Kidney (tissue), 14 donors: ENCODE measurements around the gene TEAD1. TPM values are rescaled to one million over a fixed set of nuclear protein-coding genes. Genes with fewer than 3 reads are reported as not detected.

Experiments used
- DNase-seq, 5 donors: peaks; one replicate each; pipeline ENCODE4 v3.0.0-alpha.2; 2013 to 2020
- FAIRE-seq: peaks from 2 replicates; lab custom pipeline; 2012; peaks lifted over from hg19 to GRCh38; lab: Jason Lieb, UNC
- H3K27ac ChIP-seq, 2 donors: one replicate each; pipeline ENCODE4 v1.7.0; 2013; ENCODE audit warnings: low read depth in 2 of 2, low read length in 2 of 2, inconsistent platforms in 1 of 2
- H3K27me3 ChIP-seq: one replicate; pipeline ENCODE4 v1.7.1; 2013; ENCODE audit warnings: low read length, inconsistent platforms; ENCODE audit not compliant: control insufficient read depth, insufficient read depth
- H3K36me3 ChIP-seq, 3 donors: one replicate each; pipeline versions ENCODE4 v1.7.0 to v1.7.1; 2013; ENCODE audit warnings: low read length in 3 of 3, control low read depth in 1 of 3, inconsistent platforms in 1 of 3; ENCODE audit not compliant: insufficient read depth in 3 of 3, control insufficient read depth in 2 of 3
- H3K4me1 ChIP-seq, 3 donors: one replicate each; pipeline versions ENCODE4 v1.7.0 to v1.7.1; 2013; ENCODE audit warnings: low read length in 3 of 3, inconsistent platforms in 1 of 3, low read depth in 1 of 3; ENCODE audit not compliant: control insufficient read depth in 2 of 3, insufficient read depth in 2 of 3
- H3K4me3 ChIP-seq, 3 donors: one replicate each; pipeline versions ENCODE4 v1.7.0 to v1.8.1; 2013; ENCODE audit warnings: low read length in 3 of 3, control low read depth in 1 of 3, inconsistent platforms in 1 of 3
- H3K9ac ChIP-seq, 3 donors: one replicate each; pipeline versions ENCODE4 v1.7.0 to v1.7.1; 2013; ENCODE audit warnings: low read length in 3 of 3, control low read depth in 1 of 3, inconsistent platforms in 1 of 3
- H3K9me3 ChIP-seq, 3 donors: one replicate each; pipeline versions ENCODE4 v1.7.0 to v1.7.1; 2013; ENCODE audit warnings: low read length in 3 of 3, control low read depth in 1 of 3, inconsistent platforms in 1 of 3; ENCODE audit not compliant: control insufficient read depth in 2 of 3, insufficient read depth in 1 of 3
- intact Hi-C: fragments of 100-400 bp; cut with DNase I; formaldehyde crosslinking; loops from one replicate; pipeline ENCODE4 v1.11.1; 2022
- polyA plus RNA-seq: library from polyadenylated mRNA; stranded (reverse); fragments of 350-450 nt; fragmentation: Illumina TruSeq; extraction: RNeasy Lipid Tissue Mini Kit (QIAGEN cat#74804); gene quantifications from one replicate; pipeline ENCODE4 v1.2.3, GENCODE V29; 2014; ENCODE audit warnings: low read depth, low replicate concordance; ENCODE audit not compliant: insufficient read depth
- total RNA-seq: library from RNA; stranded (reverse); fragmentation: NEBNext Ultra II Directional; extraction: Animal tissue kit (Norgen Biotek cat#: 25700); gene quantifications from one replicate; pipeline ENCODE4 v1.2.1, GENCODE V29; 2021
- TF ChIP-seq, protein P1 (sequence below): IDR thresholded peaks from 3 replicates; pipeline ENCODE4 v1.5.1; 2012; ENCODE audit warnings: mild to moderate bottlenecking, moderate library complexity, borderline replicate concordance; ENCODE audit not compliant: insufficient read depth; ENCODE audit errors: extremely low read depth
- donor health status: control.
- donor health status: control.
- donor health status: control.
- donor health status: control.
- donor health status: control.
- donor health status: DM: yes; HTN: yes; CAD: no.
- donor health status: Normal renal cell carcinoma (clear cell type).

TEAD1 gene
- total and polyA plus RNA-seq, 2 donors from 2014 or later, result 7.6 to 77.2 TPM

DNA sequence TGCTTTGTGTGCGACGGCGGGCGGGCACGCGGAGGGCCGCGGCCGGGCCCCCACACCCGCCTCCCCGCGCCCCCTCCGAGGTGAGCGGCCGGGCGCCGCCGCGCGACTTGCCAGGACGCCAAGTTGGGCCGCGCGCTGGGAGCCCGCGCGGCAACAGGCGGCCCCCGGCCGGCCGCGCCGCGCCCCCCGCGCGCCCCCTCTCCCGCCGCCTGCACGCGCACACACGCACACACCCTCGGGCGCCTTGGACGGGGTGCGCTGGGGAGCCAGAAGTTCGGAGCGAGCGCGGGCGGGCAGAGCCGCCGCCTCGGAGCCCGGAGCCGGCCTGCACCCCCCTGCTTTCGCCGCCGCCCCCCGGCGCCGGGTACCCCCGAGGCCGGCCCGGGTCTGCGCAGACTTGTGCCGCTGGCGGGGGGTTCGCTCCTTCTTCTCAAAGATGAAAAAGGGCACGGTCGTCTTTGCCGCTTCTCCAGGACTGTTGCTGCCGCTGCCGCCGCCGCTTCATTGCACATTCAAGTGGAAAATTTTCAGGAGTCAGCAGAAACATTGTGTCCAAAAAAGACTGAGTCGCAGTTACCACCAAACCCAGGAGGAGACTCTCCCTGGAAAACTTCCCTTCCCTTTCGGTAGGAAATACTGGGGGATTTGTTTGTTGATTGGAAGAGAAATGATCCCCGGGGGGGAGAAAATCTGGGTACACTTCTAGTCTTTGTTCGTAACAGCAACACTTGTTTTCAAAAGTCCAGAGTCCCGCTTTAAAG lies 895 bp downstream of the TEAD1 start:
- Histone ChIP-seq H3K27ac (peak overlapping the region; percentile 86 to 91), H3K4me1 (peaks cover 0 to 24% (median 8%) of the 10 kb centered on the region in 3 donors), H3K9me3 (no peaks in the 10 kb centered on the region), H3K27me3 (no peaks in the 10 kb centered on the region), H3K9ac (peak overlapping the region; percentile 76 to 81 (median 79)), H3K4me3 (peak overlapping the region; percentile 53 to 74 (median 69)), H3K36me3 (no peaks in the 10 kb centered on the region)
- FAIRE-seq (no peak), DNase-seq (peak in 3 of 5 donors; percentile 43 to 79 (median 75))
- intact Hi-C loops, result no loop called here
- TF ChIP-seq, protein P1, sequence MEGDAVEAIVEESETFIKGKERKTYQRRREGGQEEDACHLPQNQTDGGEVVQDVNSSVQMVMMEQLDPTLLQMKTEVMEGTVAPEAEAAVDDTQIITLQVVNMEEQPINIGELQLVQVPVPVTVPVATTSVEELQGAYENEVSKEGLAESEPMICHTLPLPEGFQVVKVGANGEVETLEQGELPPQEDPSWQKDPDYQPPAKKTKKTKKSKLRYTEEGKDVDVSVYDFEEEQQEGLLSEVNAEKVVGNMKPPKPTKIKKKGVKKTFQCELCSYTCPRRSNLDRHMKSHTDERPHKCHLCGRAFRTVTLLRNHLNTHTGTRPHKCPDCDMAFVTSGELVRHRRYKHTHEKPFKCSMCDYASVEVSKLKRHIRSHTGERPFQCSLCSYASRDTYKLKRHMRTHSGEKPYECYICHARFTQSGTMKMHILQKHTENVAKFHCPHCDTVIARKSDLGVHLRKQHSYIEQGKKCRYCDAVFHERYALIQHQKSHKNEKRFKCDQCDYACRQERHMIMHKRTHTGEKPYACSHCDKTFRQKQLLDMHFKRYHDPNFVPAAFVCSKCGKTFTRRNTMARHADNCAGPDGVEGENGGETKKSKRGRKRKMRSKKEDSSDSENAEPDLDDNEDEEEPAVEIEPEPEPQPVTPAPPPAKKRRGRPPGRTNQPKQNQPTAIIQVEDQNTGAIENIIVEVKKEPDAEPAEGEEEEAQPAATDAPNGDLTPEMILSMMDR, result no peak

DNA sequence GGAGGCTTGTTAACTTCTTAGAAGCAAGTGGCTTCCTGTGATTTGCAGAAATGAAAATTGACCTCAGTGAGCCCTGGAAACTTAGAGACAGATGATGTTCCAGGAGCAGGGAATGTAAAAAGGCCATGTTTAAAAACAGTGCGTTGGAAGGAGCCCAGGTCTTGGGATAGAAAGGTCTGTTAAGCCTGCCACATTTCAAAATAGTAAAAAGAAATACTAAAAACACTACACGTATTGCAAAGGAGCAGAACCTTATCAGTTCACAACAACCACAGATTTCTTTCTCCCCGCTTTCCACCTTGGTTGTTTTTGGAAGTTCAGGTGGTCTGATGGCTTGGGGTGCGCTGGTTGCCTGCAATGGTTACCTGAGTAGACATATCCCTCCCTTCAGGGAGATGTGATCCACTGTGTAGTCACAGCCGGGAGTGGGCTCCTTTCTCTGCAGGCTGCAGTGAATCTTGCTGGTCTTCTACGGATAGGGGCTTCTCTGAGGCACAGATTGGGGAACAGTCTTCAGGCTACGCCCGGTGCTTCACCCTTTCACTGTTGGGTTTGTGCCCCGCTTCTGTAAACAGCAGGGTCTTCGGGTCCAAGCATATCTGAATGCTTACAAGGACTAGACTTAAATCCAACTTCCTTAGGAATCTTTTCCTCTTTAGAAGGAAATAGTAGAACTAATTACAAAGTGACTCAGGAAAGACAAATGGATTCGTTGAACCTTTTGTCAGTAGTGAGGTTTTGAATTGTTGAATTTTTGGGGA lies 1.9 kb downstream of the TEAD1 start:
- H3K4me3 ChIP-seq, result peak overlapping the region; percentile 53 to 74 (median 69)
- DNase-seq (peak in 3 of 5 donors; percentile 38 to 78 (median 75)), FAIRE-seq (no peak)
- peak overlapping the region; percentile 6 to 47 for H3K27ac ChIP-seq
- no peaks in the 10 kb centered on the region for H3K27me3 ChIP-seq
- TF ChIP-seq, protein P1, result no peak
- no peaks in the 10 kb centered on the region for H3K36me3 ChIP-seq
- intact Hi-C loops, result no loop called here
- H3K4me1 ChIP-seq, result peaks cover 0 to 24% (median 10%) of the 10 kb centered on the region in 3 donors
- H3K9me3 ChIP-seq, result no peaks in the 10 kb centered on the region
- H3K9ac ChIP-seq, result peak overlapping the region; percentile 35 to 83 (median 79)

DNA sequence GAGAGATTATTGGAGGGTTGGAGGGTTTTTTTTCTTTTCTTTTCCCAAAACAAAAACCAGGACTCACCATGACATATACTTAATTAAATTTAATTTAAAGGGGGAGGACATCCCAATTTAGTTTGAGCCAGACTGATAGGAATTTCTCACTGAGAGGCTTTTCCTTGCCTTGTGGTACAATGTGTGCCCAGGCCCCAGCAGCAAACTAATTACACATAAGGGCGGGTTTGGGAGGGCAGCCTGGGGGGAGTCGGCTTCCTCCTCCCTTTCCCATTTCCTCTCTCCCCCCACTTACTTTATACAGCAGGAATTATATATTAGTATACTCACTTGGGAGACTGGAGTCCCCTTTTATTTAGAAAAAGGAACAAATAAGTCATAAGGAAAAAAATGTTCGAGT lies 2.9 kb downstream of the TEAD1 start:
- TF ChIP-seq, protein P1, result no peak
- Histone ChIP-seq H3K9ac (peak overlapping the region in 1 of 3 donors; percentile 83), H3K4me3 (peak overlapping the region in 2 of 3 donors; percentile 39 to 69), H3K27ac (peak overlapping the region in 1 of 2 donors; percentile 48), H3K27me3 (no peaks in the 10 kb centered on the region), H3K36me3 (no peaks in the 10 kb centered on the region), H3K9me3 (no peaks in the 10 kb centered on the region), H3K4me1 (peaks cover 0 to 29% (median 13%) of the 10 kb centered on the region in 3 donors)
- no peak for FAIRE-seq
- intact Hi-C loops, result no loop called here
- peak in 1 of 5 donors; percentile 62 for DNase-seq
